ENCODE results near the gene ITFG1. TPM values are rescaled to one million over a fixed set of nuclear protein-coding genes. Genes with fewer than 3 reads are reported as not detected.

The ITFG1 gene
- total and polyA plus RNA-seq, 8 donors = 8.1 to 90.0 (median 32.2) TPM

- no peak for TF ChIP-seq POLR2A (IDR thresholded peaks at IDR 0.05)
- no peak for TF ChIP-seq CTCF (IDR thresholded peaks at IDR 0.05)
- TF ChIP-seq POLR2AphosphoS5 (IDR thresholded peaks at IDR 0.05) = no peak
- no peak for TF ChIP-seq EP300 (IDR thresholded peaks at IDR 0.05)
- 69 to 83% (median 79%) methylated on average over 9 of the region's 9 CpGs for WGBS, 5 donors
- Histone ChIP-seq H3K27me3 (no peaks in the 10 kb centered on the region), H3K36me3 (peaks cover 7 to 30% (median 24%) of the 10 kb centered on the region in 4 donors), H3K9me3 (peaks cover 8 to 42% (median 24%) of the 10 kb centered on the region in 4 donors), H3K4me3 (peak overlapping the region in 1 of 4 donors; percentile 12), H3K4me1 (peaks cover 0 to 26% (median 14%) of the 10 kb centered on the region in 4 donors), H3K27ac (peak overlapping the region in 4 of 5 donors; percentile 42 to 81 (median 60))
- intact Hi-C loops (cut with DNase I; ENCODE audit: low total_unique reads) = no loop called here
- DNase-seq = no peak
Observed at GRCh38 chr16:47493381-47494337, 32.8 kb upstream of the ITFG1 start.

- intact Hi-C loops (cut with DNase I; ENCODE audit: low total_unique reads) = no loop called here
- no peak for TF ChIP-seq POLR2A (IDR thresholded peaks at IDR 0.05)
- TF ChIP-seq EP300 (IDR thresholded peaks at IDR 0.05) = no peak
- no peak for TF ChIP-seq CTCF (IDR thresholded peaks at IDR 0.05)
- TF ChIP-seq POLR2AphosphoS5 (IDR thresholded peaks at IDR 0.05) = peak; percentile 29 to 61 (median 37)
- peaks cover 0 to 28% (median 20%) of the 10 kb centered on the region in 4 donors for H3K36me3 ChIP-seq
- H3K4me1 ChIP-seq = peaks cover 0 to 26% (median 14%) of the 10 kb centered on the region in 4 donors
- H3K27ac ChIP-seq = peak overlapping the region; percentile 32 to 81 (median 53)
- DNase-seq = peak; percentile 47 to 68
- H3K9me3 ChIP-seq = peaks cover 8 to 44% (median 28%) of the 10 kb centered on the region in 4 donors
- H3K4me3 ChIP-seq = peak overlapping the region in 1 of 4 donors; percentile 12
- no peaks in the 10 kb centered on the region for H3K27me3 ChIP-seq
- WGBS, 5 donors = 72 to 85% (median 79%) methylated on average over 10 of the region's 10 CpGs
Observed at GRCh38 chr16:47492428-47493377, 31.8 kb upstream of the ITFG1 start.

GRCh38 chr16:47492036-47492427 lies 31.2 kb upstream of the ITFG1 start:
- intact Hi-C loops (cut with DNase I; ENCODE audit: low total_unique reads) = no loop called here
- no peak overlapping the region for H3K4me3 ChIP-seq
- peaks cover 8 to 44% (median 28%) of the 10 kb centered on the region in 4 donors for H3K9me3 ChIP-seq
- 39 to 64% (median 55%) methylated on average over 1 of the region's 1 CpG for WGBS, 5 donors
- peaks cover 0 to 28% (median 18%) of the 10 kb centered on the region in 4 donors for H3K36me3 ChIP-seq
- no peaks in the 10 kb centered on the region for H3K27me3 ChIP-seq
- TF ChIP-seq EP300 (IDR thresholded peaks at IDR 0.05) (no peak), POLR2A (IDR thresholded peaks at IDR 0.05) (no peak), POLR2AphosphoS5 (IDR thresholded peaks at IDR 0.05) (no peak), CTCF (IDR thresholded peaks at IDR 0.05) (no peak)
- peaks cover 0 to 26% (median 14%) of the 10 kb centered on the region in 4 donors for H3K4me1 ChIP-seq
- no peak for DNase-seq
- H3K27ac ChIP-seq = peak overlapping the region in 3 of 5 donors; percentile 53 to 81 (median 63)

- intact Hi-C loops (cut with DNase I; ENCODE audit: low total_unique reads) = no loop called here
- no peak for DNase-seq
Observed at GRCh38 chr16:47490471-47490870, 29.6 kb upstream of the ITFG1 start.

More at GRCh38 chr16:47490471-47490870, 29.6 kb upstream of the ITFG1 start:
- Histone ChIP-seq H3K27me3 (no peaks in the 10 kb centered on the region), H3K27ac (no peak overlapping the region), H3K9me3 (peaks cover 8 to 44% (median 28%) of the 10 kb centered on the region in 4 donors), H3K4me3 (no peak overlapping the region), H3K36me3 (peaks cover 0 to 27% (median 18%) of the 10 kb centered on the region in 4 donors), H3K4me1 (peaks cover 0 to 26% (median 14%) of the 10 kb centered on the region in 4 donors)
- TF ChIP-seq POLR2AphosphoS5 (IDR thresholded peaks at IDR 0.05) = no peak
- no peak for TF ChIP-seq CTCF (IDR thresholded peaks at IDR 0.05)
- TF ChIP-seq EP300 (IDR thresholded peaks at IDR 0.05) = no peak

All from stomach (tissue), 9 donors.